OCI-LY7 (cell line): Measurements from ENCODE around the gene KLHL8. TPM values are rescaled to one million over a fixed set of nuclear protein-coding genes. Genes with fewer than 3 reads are reported as not detected.
A peak's percentile ranks its signal among the peaks of the same experiment; 100 is the strongest.

Source experiments
- BruUV-seq: library from RNA; stranded (reverse); fragments of 400-500 nt; replicated peaks from 2 replicates; lab custom pipeline; 2021; lab: Mats Ljungman, UMichigan
- CTCF ChIA-PET: fragments of 300-600 bp; sonication (Branson Sonifier 250); formaldehyde crosslinking; loops from one replicate; lab custom pipeline; 2022; ENCODE audit warnings: antibody characterized with exemption; ENCODE audit not compliant: unreplicated experiment; lab: Charles Lee
- POLR2A ChIA-PET: fragments of 300-600 bp; sonication (Branson Sonifier 250); formaldehyde crosslinking; loops from one replicate; lab custom pipeline; 2022; ENCODE audit warnings: antibody characterized with exemption; lab: Charles Lee
- DNase-seq: peaks from one replicate; pipeline ENCODE4 v3.0.0-alpha.2; 2015; ENCODE audit warnings: low spot score
- H2AFZ ChIP-seq: fragments of 200-600 bp; sonication (generic), shearing (Covaris generic); 2 replicates; pipeline ENCODE4 v1.6.1; 2014; ENCODE audit warnings: mild to moderate bottlenecking, antibody characterized with exemption, low read length, moderate library complexity
- H3K27ac ChIP-seq: fragments of 200-600 bp; sonication (generic); 2 replicates; pipeline ENCODE4 v1.5.1; 2014; ENCODE audit warnings: mixed run types, low read depth, mild to moderate bottlenecking, moderate library complexity, low read length, inconsistent platforms; ENCODE audit not compliant: poor library complexity, severe bottlenecking
- H3K36me3 ChIP-seq: fragments of 200-600 bp; sonication (generic); 2 replicates; pipeline ENCODE4 v1.6.1; 2014; ENCODE audit warnings: mild to moderate bottlenecking, antibody characterized with exemption, low read length, moderate library complexity, mixed read lengths; ENCODE audit not compliant: insufficient read depth
- H3K4me1 ChIP-seq: fragments of 200-600 bp; sonication (generic); 2 replicates; pipeline ENCODE4 v1.5.1; 2014; ENCODE audit warnings: mild to moderate bottlenecking, low read length; ENCODE audit not compliant: insufficient read depth, poor library complexity, severe bottlenecking
- H3K4me2 ChIP-seq: fragments of 200-600 bp; sonication (generic); 2 replicates; pipeline ENCODE4 v1.6.1; 2014; ENCODE audit warnings: mild to moderate bottlenecking, low read length
- H3K4me3 ChIP-seq: fragments of 200-600 bp; sonication (generic); 2 replicates; pipeline ENCODE4 v1.5.1; 2014; ENCODE audit warnings: mild to moderate bottlenecking, low read depth, low read length; ENCODE audit not compliant: poor library complexity, severe bottlenecking
- H3K79me2 ChIP-seq: fragments of 200-600 bp; sonication (generic); 2 replicates; pipeline ENCODE4 v1.6.1; 2016; ENCODE audit warnings: low read depth, mild to moderate bottlenecking, low read length, moderate library complexity, mixed read lengths; ENCODE audit not compliant: insufficient read depth
- H3K9me2 ChIP-seq: fragments of 200-600 bp; sonication (generic); 2 replicates; pipeline ENCODE4 v1.6.1; 2016; ENCODE audit warnings: mild to moderate bottlenecking, low read length, mixed read lengths; ENCODE audit not compliant: insufficient read depth
- H3K9me3 ChIP-seq: fragments of 200-600 bp; sonication (generic); 2 replicates; pipeline ENCODE4 v1.6.1; 2014; ENCODE audit warnings: mild to moderate bottlenecking, mixed run types, low read length, mixed read lengths
- H4K20me1 ChIP-seq: fragments of 200-600 bp; sonication (generic); 2 replicates; pipeline ENCODE4 v1.6.1; 2014; ENCODE audit warnings: mild to moderate bottlenecking, antibody characterized with exemption, low read length, moderate library complexity, mixed read lengths; ENCODE audit not compliant: insufficient read depth
- EZH2phosphoT487 ChIP-seq: fragments of 200-600 bp; sonication (generic); IDR thresholded peaks from 2 replicates; pipeline ENCODE4 v1.6.1; 2018; ENCODE audit warnings: low read depth, borderline replicate concordance, mild to moderate bottlenecking, mixed run types, antibody characterized with exemption, low read length, moderate library complexity, mixed read lengths
- intact Hi-C: fragments of 100-400 bp; cut with micrococcal nuclease; formaldehyde crosslinking; loops from one replicate; pipeline ENCODE4 v1.10.0; 2022; ENCODE audit not compliant: unreplicated experiment
- total RNA-seq, 2 experiments: library from RNA; depleted of rRNA in 1 of 2; stranded (reverse); fragments of >200 nt in 1 of 2; shearing (Covaris generic) in 1 of 2; gene quantifications; 2 replicates each; pipeline ENCODE4 v1.2.3, GENCODE V29; 2014 to 2022
- TF ChIP-seq, protein P1 (sequence below): fragments of 200-600 bp; sonication (generic); conservative IDR thresholded peaks from 2 replicates; pipeline ENCODE4 v1.5.1; 2014; ENCODE audit warnings: mild to moderate bottlenecking, antibody characterized with exemption, low read length, moderate library complexity, mixed read lengths

Gene KLHL8
- total RNA-seq, 2 experiments from 2014 or later = 9.0 to 23.4 TPM

DNA sequence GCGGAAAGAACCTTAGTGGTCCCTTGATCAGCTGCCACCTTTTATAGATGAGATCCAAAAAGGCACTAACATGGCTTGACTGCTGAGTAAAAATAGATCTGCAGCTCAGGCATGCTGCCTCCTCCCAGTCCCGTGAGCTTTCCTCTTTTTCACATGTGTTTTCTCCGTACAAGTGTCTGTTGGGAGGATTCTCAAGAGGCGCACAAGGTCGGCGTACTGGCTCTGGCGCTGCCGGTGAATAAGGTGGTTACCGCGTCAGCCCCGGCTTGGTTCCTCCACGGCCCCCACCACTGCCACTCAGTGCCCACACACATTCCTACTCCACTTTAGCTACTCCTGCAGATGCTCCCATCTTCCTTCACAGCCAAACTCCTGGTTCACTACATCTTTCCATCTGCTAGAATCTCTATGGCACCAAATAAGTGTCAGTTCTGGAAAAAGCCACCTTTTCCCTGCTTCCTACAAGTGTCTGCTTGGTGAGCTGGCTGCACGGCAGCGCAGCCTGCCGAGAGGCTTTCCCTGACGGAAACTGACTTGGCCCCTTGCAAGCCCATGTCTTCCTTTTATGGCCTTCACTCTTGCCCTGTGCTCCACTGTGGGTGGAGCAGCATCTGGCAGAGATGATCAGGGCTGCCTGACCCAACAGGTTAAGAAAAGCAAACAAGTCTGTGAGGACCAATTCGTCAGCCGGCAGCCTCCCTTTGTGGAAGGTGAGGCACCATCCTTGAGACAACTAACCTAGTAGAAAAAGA lies 99.8 kb downstream of the KLHL8 start:
- Histone ChIP-seq H3K9me3 (no peaks in the 10 kb centered on the region), H2AFZ (no peak overlapping the region), H4K20me1 (no peaks in the 10 kb centered on the region), H3K79me2 (no peaks in the 10 kb centered on the region), H3K4me3 (no peak overlapping the region), H3K36me3 (peaks cover 57% of the 10 kb centered on the region), H3K27ac (no peak overlapping the region), H3K4me2 (no peak overlapping the region), H3K4me1 (no peaks in the 10 kb centered on the region), H3K9me2 (no peaks in the 10 kb centered on the region)
- BruUV-seq = no TSS peak
- POLR2A ChIA-PET = no interaction called here
- intact Hi-C loops = no loop called here
- no peak for DNase-seq
- TF ChIP-seq, protein P1, sequence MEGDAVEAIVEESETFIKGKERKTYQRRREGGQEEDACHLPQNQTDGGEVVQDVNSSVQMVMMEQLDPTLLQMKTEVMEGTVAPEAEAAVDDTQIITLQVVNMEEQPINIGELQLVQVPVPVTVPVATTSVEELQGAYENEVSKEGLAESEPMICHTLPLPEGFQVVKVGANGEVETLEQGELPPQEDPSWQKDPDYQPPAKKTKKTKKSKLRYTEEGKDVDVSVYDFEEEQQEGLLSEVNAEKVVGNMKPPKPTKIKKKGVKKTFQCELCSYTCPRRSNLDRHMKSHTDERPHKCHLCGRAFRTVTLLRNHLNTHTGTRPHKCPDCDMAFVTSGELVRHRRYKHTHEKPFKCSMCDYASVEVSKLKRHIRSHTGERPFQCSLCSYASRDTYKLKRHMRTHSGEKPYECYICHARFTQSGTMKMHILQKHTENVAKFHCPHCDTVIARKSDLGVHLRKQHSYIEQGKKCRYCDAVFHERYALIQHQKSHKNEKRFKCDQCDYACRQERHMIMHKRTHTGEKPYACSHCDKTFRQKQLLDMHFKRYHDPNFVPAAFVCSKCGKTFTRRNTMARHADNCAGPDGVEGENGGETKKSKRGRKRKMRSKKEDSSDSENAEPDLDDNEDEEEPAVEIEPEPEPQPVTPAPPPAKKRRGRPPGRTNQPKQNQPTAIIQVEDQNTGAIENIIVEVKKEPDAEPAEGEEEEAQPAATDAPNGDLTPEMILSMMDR = no peak
- TF ChIP-seq EZH2phosphoT487 = no peak
- CTCF ChIA-PET = no interaction called here

DNA sequence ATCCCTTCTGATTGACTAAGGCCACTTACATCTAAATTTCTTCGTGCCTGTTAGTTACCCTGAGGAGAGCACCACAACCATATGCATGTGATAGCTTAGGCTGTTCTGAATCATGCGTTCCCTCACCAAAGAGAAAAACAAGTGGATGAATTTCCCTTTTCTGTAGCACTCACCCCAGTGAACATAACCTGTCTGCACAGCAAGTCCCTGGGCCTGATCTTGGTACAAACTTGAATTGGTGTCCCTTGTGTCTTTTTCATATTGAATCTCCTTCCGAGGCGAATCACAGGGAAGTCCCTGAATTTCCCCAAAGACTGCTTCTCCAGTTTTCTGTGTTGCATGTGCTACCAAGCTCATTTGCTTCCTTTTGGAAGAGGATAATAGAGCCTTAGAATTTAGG lies 100.4 kb downstream of the KLHL8 start:
- BruUV-seq = no TSS peak
- no peaks in the 10 kb centered on the region for H4K20me1 ChIP-seq
- H3K9me3 ChIP-seq = no peaks in the 10 kb centered on the region
- intact Hi-C loops = no loop called here
- H3K4me1 ChIP-seq = no peaks in the 10 kb centered on the region
- ChIA-PET POLR2A (no interaction called here), CTCF (no interaction called here)
- H3K9me2 ChIP-seq = no peaks in the 10 kb centered on the region
- no peak overlapping the region for H3K4me3 ChIP-seq
- H3K36me3 ChIP-seq = peaks cover 57% of the 10 kb centered on the region
- TF ChIP-seq, protein P1 = no peak
- no peak for TF ChIP-seq EZH2phosphoT487
- DNase-seq = no peak
- H3K27ac ChIP-seq = no peak overlapping the region
- no peaks in the 10 kb centered on the region for H3K79me2 ChIP-seq
- no peak overlapping the region for H2AFZ ChIP-seq
- no peak overlapping the region for H3K4me2 ChIP-seq

GRCh38 chr4:87118826-87119225 lies 101.6 kb downstream of the KLHL8 start:
- H2AFZ ChIP-seq = no peak overlapping the region
- no peaks in the 10 kb centered on the region for H3K9me2 ChIP-seq
- DNase-seq = peak; percentile 9
- no peak for TF ChIP-seq EZH2phosphoT487
- TF ChIP-seq, protein P1 = no peak
- peaks cover 64% of the 10 kb centered on the region for H3K36me3 ChIP-seq
- H3K27ac ChIP-seq = no peak overlapping the region
- POLR2A ChIA-PET = interaction anchor here (0.6 to 1.1 kb wide), 3 partner anchors 22 to 187 kb away, joined by 4 to 6 read pairs (median 5); no protein-coding TSS in a partner anchor
- BruUV-seq = no TSS peak
- H3K4me3 ChIP-seq = no peak overlapping the region
- CTCF ChIA-PET = no interaction called here
- no peaks in the 10 kb centered on the region for H3K9me3 ChIP-seq
- no peaks in the 10 kb centered on the region for H4K20me1 ChIP-seq
- intact Hi-C loops = no loop called here
- H3K79me2 ChIP-seq = no peaks in the 10 kb centered on the region
- H3K4me1 ChIP-seq = no peaks in the 10 kb centered on the region
- no peak overlapping the region for H3K4me2 ChIP-seq
